AG09319 (cell line): ENCODE data around the gene NEK5.

Source experiments
- DNase-seq: peaks from one replicate; pipeline ENCODE4 v3.0.0-alpha.2; 2010; ENCODE audit warnings: low read depth; ENCODE audit errors: extremely low read depth
- TF ChIP-seq, protein P1 (sequence below): IDR thresholded peaks from 2 replicates; pipeline ENCODE4 v1.5.1; 2011; ENCODE audit warnings: low read depth, mild to moderate bottlenecking, inconsistent platforms, low read length, moderate library complexity

NEK5 gene

DNA sequence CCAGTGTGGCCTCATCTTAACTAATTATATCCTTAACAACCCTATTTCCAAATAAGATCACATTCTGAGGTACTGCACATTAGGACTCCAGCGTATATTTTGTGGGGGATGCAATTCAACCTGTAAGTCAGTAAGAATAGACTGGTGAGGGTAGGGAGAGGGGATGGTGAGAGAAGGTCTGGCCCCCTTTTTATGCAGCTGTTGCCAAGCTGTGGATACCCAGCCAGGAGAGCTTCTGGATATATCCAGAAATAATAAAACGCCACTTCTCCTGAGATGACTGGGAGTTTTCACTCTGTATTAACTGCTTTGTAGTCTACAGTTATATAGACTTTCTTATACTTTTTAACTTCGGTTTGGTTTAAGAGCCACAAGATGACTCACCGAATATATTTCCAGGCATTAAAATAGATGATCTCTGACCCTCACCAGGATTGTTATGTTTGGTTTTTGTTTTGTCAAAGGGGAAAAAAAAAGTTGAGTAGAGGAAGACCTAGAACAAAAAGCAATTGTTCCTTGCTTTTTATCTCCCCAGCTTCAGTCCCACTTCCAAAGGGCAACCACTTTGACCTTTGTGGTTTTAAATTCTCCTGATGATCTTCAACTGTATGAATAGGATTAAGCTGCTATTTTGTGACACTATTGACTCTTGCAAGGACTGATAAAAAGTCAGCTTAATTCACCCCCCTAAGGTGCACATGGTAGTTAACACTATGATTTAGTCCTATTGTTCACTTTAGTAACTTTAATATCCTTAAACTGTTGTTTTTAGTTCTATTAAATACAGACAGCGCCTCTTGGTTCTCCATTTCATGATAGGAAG is 33.6 kb upstream of the NEK5 start:
- no peak for DNase-seq
- TF ChIP-seq, protein P1, sequence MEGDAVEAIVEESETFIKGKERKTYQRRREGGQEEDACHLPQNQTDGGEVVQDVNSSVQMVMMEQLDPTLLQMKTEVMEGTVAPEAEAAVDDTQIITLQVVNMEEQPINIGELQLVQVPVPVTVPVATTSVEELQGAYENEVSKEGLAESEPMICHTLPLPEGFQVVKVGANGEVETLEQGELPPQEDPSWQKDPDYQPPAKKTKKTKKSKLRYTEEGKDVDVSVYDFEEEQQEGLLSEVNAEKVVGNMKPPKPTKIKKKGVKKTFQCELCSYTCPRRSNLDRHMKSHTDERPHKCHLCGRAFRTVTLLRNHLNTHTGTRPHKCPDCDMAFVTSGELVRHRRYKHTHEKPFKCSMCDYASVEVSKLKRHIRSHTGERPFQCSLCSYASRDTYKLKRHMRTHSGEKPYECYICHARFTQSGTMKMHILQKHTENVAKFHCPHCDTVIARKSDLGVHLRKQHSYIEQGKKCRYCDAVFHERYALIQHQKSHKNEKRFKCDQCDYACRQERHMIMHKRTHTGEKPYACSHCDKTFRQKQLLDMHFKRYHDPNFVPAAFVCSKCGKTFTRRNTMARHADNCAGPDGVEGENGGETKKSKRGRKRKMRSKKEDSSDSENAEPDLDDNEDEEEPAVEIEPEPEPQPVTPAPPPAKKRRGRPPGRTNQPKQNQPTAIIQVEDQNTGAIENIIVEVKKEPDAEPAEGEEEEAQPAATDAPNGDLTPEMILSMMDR = no peak

DNA sequence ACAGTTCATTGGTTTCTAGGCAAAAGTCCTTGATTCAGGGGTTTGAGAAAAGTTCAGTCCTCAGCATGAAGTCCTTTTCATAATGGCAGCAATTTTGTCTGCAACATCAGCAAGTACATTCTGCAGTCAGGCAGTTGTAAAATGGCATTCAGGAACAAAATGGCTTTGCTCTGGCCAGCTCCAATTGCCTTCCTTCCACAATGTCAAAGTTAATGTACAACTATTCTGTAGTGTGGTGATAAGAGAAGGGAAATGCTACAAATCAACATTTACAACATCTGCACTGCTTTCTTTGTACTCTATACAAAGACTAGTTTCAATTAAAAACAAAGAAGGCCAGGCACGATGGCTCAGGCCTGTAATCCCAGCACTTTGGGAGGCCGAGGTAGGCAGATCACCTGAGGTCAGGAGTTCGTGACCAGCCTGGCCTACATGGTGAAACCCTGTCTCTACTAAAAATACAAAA is 32.3 kb upstream of the NEK5 start:
- DNase-seq = no peak
- TF ChIP-seq, protein P1 = no peak

DNA sequence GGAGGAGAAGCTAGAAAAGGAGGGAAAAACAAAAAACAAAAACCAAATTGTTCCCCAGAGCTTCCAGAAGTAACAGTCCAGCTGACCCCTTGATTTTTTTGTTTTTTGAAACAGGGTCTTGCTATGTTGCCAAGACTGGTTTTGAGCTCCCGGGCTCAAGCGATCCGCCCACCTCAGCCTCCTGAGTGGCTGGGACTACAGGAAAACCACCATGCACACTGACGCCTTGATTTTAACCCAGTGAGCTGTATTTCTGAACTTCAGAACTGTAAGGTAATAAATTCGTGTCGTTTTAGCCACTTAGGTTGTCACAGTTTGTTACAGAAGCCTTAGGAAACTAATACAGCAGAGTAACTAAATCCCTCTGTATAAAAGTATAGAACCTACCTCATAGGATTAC is 31.6 kb upstream of the NEK5 start:
- TF ChIP-seq, protein P1 = no peak
- no peak for DNase-seq

DNA sequence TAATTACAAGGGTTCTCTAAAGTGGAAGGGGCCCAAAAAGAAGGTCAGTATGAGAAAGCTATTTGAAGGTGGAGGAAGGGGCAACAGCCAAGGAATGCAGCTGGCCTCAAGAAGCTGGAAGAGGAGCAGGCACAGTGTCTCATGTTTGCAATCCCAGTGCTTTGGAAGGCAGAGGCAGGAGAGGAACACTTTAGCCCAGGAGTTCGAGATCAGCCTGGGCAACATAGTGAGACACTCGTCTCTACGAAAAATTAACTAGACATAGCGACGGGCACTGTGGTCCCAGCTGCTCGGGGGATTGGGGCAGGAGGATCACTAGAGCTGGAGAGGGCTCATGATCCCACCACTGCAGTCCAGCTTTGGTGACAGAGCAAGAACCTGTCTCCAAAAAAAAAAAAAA is 31.2 kb upstream of the NEK5 start:
- TF ChIP-seq, protein P1 = no peak
- DNase-seq = no peak

DNA sequence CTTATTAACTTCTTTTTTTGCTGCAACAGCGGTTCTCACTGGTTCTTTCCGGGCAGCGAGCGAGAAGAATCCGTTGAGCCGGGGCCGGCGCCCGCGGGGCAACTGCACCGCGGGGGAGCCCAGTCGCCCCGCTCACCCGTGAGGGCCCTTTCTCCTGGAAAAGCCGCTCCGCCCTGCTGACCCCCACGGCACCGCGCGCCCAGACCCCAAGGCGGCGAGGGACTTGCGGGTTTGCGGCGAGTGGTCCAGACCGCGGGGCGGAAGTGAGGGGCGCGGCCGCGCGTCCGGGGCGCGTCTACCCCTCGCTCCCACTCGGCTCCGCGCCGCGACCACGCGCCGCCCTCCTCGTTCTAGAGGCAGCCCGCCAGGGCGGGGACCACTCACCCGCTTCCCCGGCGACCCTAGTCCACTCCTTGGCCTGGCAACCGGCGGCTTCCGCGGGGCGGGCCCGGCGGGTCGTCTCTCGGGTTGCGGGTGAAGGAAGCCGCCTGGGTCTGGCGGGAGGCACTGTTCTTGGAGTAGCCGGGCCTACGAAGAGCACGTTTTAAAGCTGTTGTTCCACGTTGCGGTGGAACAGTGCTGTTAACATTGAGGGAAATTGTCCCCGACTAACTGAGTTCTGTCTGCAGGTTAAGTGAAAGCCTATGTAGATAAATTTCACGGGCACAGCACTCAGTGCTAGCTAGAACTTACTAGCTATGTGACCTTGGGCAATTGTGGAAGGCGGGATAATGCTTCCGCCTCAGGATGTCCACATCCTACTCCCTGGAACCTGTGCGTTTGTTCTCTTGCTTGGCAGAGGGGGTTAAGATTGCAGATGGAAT is 30.5 kb upstream of the NEK5 start, which contains the start of gene NEK3:
Gene NEK3, minus strand, starts transcription at position 439 of the 824 bp plus-strand sequence. CDS start 3,406 bp downstream, outside the sequence.
- no peak for DNase-seq
- TF ChIP-seq, protein P1 = no peak

DNA sequence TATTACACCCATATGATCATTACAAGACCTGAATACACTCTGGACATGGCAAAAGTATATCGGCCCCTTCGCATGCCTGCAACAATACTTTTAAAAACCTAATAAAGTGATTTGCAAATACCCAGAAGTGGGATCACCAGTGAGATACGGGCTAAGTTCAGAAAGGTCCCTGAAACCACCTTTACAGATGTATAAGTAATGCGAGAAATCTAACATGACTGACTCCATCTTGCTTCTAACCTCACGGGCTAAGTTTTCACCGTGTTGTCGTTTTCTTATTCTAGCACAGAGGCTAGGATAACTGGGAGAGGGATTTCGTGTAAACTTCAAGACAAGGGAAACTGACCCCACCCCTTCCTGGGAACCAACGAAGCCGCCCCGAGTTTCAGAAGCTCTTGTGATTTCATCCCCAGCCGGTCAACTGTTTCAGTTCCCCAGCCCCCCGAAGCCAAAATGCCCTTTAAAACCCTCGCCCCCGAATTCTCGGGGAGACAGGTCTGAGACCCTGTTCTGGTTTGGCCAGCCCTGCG is 29.8 kb upstream of the NEK5 start:
- DNase-seq = no peak
- TF ChIP-seq, protein P1 = no peak

DNA sequence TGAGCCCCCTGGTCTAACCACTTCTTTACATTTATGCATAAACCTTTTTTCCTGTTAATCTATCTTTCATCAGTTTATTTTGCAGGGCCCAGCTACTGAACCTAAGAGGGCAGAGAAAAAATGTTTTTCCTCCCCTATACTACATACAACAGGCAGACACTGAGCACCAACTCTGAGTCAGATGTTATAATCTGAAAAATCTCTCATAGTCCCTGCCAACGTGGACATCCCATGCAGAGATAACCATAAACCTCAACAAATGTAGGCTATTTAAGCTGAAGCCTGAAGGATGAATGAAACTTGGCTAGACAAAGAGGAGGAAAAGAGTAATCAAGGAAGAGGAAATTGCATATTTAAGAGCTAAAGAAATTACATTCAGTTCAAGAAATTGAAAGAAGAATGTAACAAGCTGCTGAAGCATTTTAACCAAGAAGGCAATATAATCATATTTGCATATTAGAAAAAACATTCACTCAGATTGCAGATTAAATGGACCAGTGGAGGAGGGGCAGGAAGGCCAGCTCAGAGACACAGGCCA is 27.9 kb upstream of the NEK5 start:
- no peak for DNase-seq

More for the DNA sequence above, 27.9 kb upstream of the NEK5 start:
- TF ChIP-seq, protein P1 = no peak
